ENCODE measurements around the gene YARS1.

The YARS1 gene

GRCh38 chr1:32817159-32817814 lies at the start of gene YARS1, which contains the start of gene S100PBP:
TSS of gene YARS1 (minus strand) at chr1:32817358. CDS start at chr1:32817244, 114 bp downstream.
TSS of gene S100PBP (plus strand) at chr1:32817653. CDS start at chr1:32826100, 8,447 bp downstream.
- DNase-seq (ENCODE audit: low read depth): peak; percentile 98

GRCh38 chr1:32865639-32866405 lies 48.7 kb upstream of the YARS1 start:
- DNase-seq (ENCODE audit: low read depth): no peak

DNA sequence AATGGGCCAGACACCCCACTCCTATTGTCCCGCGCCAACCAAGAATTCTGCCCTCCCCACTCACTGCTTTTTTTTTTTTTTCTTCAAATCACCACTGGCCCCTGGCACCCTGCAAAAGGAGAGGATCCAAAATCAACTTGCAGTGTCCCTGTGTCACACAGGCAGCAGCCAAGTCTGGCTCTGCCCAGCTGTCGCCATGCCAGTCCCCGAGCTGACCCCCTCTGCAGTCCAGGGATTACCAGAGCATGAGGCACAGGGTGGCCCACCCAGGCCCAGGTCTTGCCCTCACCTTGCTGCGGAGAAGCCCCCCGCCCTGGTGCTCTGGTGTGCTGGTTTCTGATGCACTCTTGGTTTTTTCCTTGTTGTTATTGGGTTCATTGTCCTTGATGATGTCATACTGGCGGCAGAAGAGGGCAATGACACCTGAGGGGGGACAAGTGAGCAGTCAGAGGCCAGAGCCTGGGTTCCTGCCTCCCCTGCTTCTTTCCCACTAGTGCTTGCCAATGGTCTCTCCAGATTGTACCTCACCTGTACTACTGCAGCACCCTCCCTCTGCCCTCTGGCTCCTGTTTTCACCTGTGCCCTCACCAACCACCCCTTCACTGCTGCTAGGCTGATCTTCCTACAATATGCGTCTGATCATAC lies 47.3 kb upstream of the YARS1 start:
- DNase-seq (ENCODE audit: low read depth): no peak

GRCh38 chr1:32863881-32864245 lies 46.7 kb upstream of the YARS1 start:
- no peak for DNase-seq (ENCODE audit: low read depth)

- no peak for DNase-seq (ENCODE audit: low read depth)
Measured at GRCh38 chr1:32863218-32863880, 46.2 kb upstream of the YARS1 start.

DNA sequence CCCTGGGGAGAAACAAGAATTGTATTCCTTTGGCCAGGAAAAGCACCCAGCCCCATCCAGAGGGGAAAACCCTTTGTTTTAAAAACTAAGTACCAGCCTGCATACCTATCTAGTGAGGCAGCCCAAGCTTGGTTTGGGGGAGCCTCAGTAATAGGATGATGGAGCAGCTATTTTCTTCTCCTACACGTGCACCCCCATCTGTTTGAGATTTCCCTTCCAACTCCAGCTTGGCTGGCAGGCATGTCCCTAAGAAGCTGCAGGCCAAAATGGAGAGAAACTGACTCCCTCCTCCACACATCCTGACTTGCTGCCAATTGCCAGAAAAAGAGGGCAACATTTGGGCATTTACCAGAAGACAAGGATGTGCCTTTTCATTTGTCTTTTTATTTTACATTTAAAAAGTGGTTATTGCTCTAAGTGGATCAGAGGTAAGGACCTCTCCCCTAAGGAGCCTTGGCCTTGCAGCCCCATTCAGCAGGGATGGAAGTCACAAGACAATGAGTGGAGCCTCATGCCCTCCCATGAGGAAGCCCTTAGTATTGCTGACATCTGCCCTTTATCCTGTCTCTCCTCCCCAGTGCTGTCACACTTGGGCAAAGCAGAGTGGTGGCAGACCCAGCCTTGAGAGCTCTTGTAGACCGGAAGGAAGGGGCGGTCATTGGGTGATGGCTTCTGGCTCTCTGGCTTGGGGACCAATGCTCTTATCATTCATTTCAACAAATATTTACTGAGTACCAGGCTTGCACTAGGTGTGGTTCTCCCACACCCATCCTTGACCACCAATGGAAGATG lies 44.9 kb upstream of the YARS1 start:
- no peak for DNase-seq (ENCODE audit: low read depth)

GRCh38 chr1:32860566-32860965 lies 43.4 kb upstream of the YARS1 start:
- no peak for DNase-seq (ENCODE audit: low read depth)

DNA sequence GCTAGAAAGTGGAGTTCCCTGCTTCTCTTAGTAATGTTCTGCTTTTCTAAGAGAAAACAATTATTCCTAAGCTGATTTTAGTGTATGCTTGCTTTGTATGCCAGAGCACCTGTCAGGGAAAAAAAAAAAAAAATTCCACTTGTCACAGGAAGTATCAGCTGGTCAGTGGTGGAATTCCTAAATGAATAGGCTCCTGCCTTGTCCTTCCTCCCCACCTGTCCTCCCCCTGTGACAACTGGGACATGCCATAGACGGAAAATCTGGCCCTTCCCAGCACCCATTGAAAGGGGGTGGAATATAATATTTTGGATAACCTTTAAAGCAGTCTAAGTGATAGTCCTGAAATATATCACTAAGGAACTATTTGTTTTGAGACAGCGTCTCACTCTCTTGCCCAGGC lies 42.8 kb upstream of the YARS1 start:
- DNase-seq (ENCODE audit: low read depth): no peak

GRCh38 chr1:32858791-32859190 lies 41.6 kb upstream of the YARS1 start:
- no peak for DNase-seq (ENCODE audit: low read depth)

- DNase-seq (ENCODE audit: low read depth): no peak
Measured at GRCh38 chr1:32858136-32858535, 41.0 kb upstream of the YARS1 start.

DNA sequence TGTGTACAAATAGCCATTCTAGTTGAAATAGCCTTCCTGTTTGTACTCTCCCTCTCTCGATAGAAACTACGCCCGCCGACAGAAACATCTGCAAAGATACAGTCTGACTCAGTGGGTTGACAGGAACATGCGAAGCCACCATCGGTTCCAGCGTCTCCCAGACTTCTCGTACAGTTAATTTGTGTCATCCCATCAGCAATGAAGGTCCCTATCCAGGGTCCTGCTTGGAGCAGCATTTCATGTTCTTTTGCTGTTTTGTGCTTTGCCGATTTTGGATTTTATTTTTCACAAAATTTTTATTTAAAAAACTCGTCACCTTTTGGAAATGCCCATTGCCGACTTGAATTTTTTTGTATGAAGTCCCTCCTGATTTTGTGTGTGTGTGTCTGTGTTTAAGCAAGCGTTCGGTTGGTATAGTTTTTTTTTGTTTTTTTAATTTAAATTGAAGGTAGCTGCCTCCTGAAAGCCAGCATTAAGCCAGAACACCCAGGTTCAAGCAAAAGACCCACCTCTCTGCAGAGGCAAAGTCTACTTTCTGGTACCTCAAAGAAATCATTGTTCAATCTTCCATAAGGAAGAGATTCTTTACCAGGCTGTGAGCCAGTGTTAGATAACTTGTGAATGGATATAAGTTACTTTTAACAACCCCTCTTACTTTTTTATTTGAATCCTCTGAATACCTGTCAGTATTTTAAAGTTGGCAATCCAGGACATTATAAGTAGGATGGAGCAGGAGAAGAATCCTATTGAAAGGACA lies 38.9 kb upstream of the YARS1 start:
- DNase-seq (ENCODE audit: low read depth): no peak

GRCh38 chr1:32848354-32849063 lies 31.4 kb upstream of the YARS1 start:
- DNase-seq (ENCODE audit: low read depth): no peak

DNA sequence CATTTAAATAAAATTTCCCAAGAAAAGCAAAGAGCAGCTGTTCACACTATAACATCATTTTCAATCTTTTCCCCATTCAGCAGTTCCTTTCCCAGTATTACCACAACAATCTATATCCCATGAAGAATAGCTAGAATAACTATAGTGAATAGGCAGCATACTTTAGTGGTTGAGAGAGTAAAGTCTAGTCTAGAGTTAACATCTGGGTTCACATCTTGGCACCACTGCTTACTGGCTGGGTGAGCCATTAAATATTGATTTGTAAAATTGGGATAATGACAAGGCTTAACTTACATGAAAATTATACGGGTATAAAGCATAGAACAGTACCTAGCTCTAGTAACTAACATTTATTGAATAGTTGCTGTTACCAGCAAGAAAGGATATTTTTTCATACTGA lies 14.7 kb upstream of the YARS1 start:
- DNase-seq (ENCODE audit: low read depth): no peak

- no peak for DNase-seq (ENCODE audit: low read depth)
Measured at GRCh38 chr1:32830092-32830852, 13.1 kb upstream of the YARS1 start.

DNA sequence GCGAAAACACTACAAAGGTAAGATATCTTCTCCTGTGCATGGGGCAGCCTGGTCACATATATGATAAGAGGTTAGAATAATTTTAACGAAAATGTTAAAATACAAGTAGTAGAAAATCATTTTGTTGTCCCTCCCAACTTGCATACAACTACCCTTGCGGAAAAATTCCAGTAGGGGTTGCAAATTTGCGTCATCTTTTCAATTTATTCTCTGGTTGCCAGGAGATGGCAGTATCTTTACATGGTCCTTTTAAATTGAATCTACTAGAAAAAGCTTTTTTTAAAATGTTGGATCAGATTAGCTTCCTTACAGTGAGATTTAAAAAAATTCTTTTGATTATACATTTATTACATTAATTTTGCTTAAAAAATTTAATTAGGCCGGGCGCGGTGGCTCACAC lies 11.2 kb upstream of the YARS1 start:
- DNase-seq (ENCODE audit: low read depth): peak; percentile 11

DNA sequence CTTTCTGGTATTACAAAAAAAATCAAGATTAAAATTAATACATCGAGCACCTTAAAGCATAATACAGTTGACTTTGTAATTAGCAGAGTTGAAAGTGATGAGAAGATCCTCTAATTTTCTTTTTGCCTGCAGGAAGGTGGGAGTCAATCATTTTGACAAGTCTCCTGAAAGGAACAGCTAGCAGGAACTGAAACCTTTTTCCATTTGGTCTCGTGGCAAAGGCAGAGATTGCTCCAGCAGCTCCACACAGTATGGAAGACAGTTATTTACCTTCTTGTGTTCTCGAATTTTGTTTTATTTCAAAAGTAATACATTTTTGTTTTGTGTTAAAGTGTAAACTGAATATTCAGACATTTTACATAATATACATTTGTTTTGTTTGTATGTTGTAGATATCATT lies 8.0 kb upstream of the YARS1 start:
- DNase-seq (ENCODE audit: low read depth): no peak

DNA sequence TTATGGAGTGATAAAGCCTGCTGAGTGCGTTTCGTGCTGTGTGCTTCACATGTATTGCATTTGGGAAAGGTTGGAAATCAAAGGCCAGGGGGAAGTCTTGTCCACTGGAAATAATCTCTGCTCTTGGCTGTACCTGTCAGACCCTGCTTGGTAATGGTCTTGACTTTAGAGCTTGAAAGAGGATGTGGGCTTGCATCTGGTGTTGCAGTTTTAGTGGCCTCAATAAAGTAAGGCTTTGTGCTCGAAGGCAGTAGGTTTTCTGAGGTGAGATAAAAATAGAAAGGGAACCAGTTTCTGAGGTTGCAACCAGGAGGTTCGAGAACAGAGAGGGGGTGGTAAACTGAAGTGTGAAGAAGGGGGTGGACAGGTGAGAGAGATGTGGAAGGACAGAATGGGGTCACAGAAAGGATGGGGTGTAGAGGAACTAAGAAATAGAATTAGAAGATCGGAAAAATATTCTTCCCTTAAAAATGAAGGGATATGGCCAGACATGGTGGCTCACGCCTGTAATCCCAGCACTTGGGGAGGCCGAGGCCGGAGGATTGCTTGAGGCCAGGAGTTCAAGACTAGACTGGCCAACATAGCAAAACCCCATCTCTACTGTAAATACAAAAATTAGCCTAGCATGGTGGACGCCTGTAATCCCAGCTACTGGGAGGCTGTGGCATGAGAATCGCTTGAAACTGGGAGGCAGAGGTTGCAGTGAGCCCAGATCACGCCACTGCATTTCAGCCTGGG lies 1.8 kb upstream of the YARS1 start:
- no peak for DNase-seq (ENCODE audit: low read depth)

DNA sequence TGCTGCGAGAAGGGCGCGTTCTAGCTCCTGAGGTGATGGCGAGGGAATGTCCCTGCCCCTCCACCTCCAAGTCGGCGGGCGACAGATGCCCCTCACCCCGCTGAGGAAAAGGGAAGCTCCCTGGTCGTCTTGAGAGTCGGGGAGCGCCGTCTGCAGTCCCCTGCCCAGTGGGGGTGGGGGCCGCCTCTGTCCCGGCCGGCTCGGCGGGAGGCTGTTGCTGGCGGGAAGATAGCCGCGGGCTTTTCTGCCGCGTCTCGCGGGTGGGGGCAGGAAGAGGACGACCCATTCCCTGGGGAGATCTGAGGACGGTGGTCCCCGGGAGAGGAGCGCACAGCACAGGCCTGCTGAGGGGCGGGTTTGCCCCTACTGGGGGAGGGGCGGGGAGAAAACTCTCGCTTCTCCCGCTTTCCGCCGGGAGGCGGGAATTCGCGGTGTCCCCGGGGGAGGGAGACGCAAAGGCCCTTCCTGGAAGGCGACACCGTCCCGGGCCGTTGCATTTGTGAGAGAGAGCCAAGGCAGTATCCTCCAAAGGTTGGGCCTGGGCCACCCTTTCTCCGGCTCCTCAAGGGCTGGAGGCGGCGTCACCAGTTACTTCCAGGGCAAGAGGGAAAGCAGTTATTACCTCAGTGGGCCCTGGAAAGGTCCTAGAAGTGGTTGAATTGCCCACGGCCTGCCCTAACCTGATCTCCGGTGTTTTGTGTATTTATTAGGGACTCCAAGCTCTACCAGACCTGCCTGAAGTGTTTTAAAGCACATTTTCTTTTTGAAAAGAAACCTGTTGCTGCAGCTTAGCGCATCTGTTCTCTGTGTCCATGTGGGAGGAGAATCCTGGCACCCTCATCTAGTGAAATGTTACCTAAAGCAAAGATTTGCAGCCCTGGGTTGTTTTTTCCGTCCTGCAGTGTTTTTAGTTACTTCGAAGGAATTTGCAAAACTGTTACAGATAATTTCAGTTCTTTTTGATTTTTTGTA lies 943 bp upstream of the YARS1 start:
- peak; percentile 45 for DNase-seq (ENCODE audit: low read depth)
